Adrenal gland (tissue), 12 donors: ENCODE measurements around the gene TMEM97. TPM values are rescaled to one million over a fixed set of nuclear protein-coding genes. Genes with fewer than 3 reads are reported as not detected.
A peak's percentile ranks its signal among the peaks of the same experiment; 100 is the strongest.

Experiments
- DNase-seq, 7 donors: peaks; one replicate each; pipeline ENCODE4 v3.0.0-alpha.2; 2019 to 2020
- H3K27ac ChIP-seq, 5 donors: fragments of 200-600 bp; sonication (generic) in 4 of 5; 1 replicate in 3 of 5; 2 replicates in 2 of 5; pipeline versions ENCODE4 v1.5.1 to v1.8.0; 2016 to 2020; ENCODE audit warnings: mild to moderate bottlenecking in 1 of 5
- H3K27me3 ChIP-seq: fragments of 200-600 bp; 2 replicates; pipeline ENCODE4 v1.8.0; 2021
- H3K36me3 ChIP-seq, 2 donors: fragments of 200-600 bp; replicated peaks in 1 of 2; 1 replicate in 1 of 2; 2 replicates in 1 of 2; pipeline versions ENCODE4 v1.5.1 to v1.8.0; 2018 to 2022
- H3K4me1 ChIP-seq, 2 donors: fragments of 200-600 bp; replicated peaks in 1 of 2; 1 replicate in 1 of 2; 2 replicates in 1 of 2; pipeline versions ENCODE4 v1.5.1 to v1.8.0; 2018 to 2021
- H3K4me3 ChIP-seq, 4 donors: fragments of 200-600 bp; sonication (generic) in 3 of 4; one replicate each; pipeline ENCODE4 v1.5.1; 2016 to 2018
- H3K9me3 ChIP-seq, 3 donors: fragments of 200-600 bp; sonication (generic) in 1 of 3; replicated peaks in 1 of 3; 1 replicate in 2 of 3; 2 replicates in 1 of 3; pipeline versions ENCODE4 v1.5.1 to v1.8.0; 2016 to 2021
- POLR2A ChIP-seq, 2 donors: fragments of 450-650 bp; IDR thresholded peaks; one replicate each; pipeline ENCODE4 v1.6.1; 2017; ENCODE audit warnings: antibody characterized with exemption in 2 of 2, mild to moderate bottlenecking in 2 of 2, moderate library complexity in 1 of 2
- WGBS, 4 donors: extraction: QIAGEN DNeasy Blood & Tissue Kit in 2 of 4; methylation state at CpG; one replicate each; pipeline versions ENCODE4 v1.1.5 to v1.1.7; 2013 to 2017; 5-methylcytosine and 5-hydroxymethylcytosine counted together
- intact Hi-C, 2 donors: fragments of 100-400 bp; cut with DNase I; formaldehyde crosslinking; loops; one replicate each; pipeline versions ENCODE4 v1.14.1 to v1.15.0; 2022 to 2023
- polyA plus RNA-seq, 3 donors: library from polyadenylated mRNA; stranded (reverse); fragments of 200-250 nt in 2 of 3; fragments of 350-450 nt in 1 of 3; fragmentation: Illumina TruSeq in 1 of 3; extraction: RNeasy Lipid Tissue Mini Kit (QIAGEN cat#74804) in 1 of 3; gene quantifications; one replicate each; pipeline ENCODE4 v1.2.3, GENCODE V29; 2013 to 2014
- total RNA-seq, 9 donors: library from RNA; depleted of rRNA in 4 of 9; stranded (reverse); fragments of >200 nt in 4 of 9; fragments of 120-200 nt in 1 of 9; fragmentation: NEBNext Ultra II Directional in 1 of 9; extraction: Animal tissue kit (Norgen Biotek cat#: 25700) in 1 of 9; gene quantifications; one replicate each; pipeline versions ENCODE4 v1.1.0 to v1.2.4, GENCODE V29; 2013 to 2023
- TF ChIP-seq, protein P1 (sequence below), 6 experiments: fragments of 450-650 bp in 4 of 6; fragments of 200-600 bp in 2 of 6; sonication (generic) in 1 of 6; IDR thresholded peaks; 1 replicate in 5 of 6; 2 replicates in 1 of 6; pipeline versions ENCODE4 v1.5.1 to v1.8.0; 2016 to 2021; ENCODE audit warnings: antibody characterized with exemption in 6 of 6, mild to moderate bottlenecking in 2 of 6, moderate library complexity in 1 of 6
- donor health status: healthy with polysubstance abuse.
- donor health status: Bipolar disorder and iron deficiency.
- donor health status: DM: yes; HTN: yes; CAD: no.
- donor health status: DM: no; HTN: no; CAD: no.
- donor health status: DM: no; HTN: no; CAD: no.
- donor health status: DM: yes; HTN: yes; CAD: no.

Gene TMEM97
- total and polyA plus RNA-seq, 12 donors = 6.5 to 779 (median 33.8) TPM

DNA sequence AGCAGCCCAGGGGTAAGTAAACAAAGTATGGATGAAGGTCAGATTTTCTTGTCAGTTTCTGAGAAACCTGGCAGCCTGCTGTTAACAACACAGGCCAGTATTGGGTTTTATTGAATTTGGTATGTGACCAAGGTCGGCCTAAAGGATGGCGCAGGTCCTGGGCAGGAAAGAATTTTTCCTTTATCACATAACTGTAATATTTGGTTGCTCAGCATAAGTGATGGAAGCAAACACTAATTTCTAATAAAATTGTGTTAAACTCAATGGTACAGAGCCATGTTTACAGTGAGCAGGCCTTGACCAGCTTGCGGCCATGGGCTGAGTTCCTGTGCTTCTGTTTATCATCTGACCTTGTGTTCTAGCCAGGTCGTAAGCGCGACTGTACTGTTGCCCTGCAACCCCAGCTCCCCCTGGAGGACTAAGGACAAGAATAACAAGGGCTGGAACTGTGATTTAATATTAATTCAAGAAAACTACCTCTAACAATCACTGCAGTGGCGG lies 27.8 kb downstream of the TMEM97 start:
- intact Hi-C loops = no loop called here
- Histone ChIP-seq H3K27ac (peak overlapping the region; percentile 64 to 93 (median 80)), H3K4me3 (no peak overlapping the region), H3K9me3 (no peaks in the 10 kb centered on the region), H3K36me3 (peaks cover 0 to 88% of the 10 kb centered on the region in 2 donors), H3K4me1 (peaks cover 27 to 38% of the 10 kb centered on the region in 2 donors), H3K27me3 (no peaks in the 10 kb centered on the region)
- peak; percentile 64 to 90 (median 85) for DNase-seq
- no peak for TF ChIP-seq POLR2A (IDR thresholded peaks at IDR 0.05)
- TF ChIP-seq, protein P1, sequence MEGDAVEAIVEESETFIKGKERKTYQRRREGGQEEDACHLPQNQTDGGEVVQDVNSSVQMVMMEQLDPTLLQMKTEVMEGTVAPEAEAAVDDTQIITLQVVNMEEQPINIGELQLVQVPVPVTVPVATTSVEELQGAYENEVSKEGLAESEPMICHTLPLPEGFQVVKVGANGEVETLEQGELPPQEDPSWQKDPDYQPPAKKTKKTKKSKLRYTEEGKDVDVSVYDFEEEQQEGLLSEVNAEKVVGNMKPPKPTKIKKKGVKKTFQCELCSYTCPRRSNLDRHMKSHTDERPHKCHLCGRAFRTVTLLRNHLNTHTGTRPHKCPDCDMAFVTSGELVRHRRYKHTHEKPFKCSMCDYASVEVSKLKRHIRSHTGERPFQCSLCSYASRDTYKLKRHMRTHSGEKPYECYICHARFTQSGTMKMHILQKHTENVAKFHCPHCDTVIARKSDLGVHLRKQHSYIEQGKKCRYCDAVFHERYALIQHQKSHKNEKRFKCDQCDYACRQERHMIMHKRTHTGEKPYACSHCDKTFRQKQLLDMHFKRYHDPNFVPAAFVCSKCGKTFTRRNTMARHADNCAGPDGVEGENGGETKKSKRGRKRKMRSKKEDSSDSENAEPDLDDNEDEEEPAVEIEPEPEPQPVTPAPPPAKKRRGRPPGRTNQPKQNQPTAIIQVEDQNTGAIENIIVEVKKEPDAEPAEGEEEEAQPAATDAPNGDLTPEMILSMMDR (IDR thresholded peaks at IDR 0.05) = peak; percentile 16 to 67 (median 62)
- 28 to 40% (median 38%) methylated on average over 7 of the region's 7 CpGs for WGBS, 4 donors

DNA sequence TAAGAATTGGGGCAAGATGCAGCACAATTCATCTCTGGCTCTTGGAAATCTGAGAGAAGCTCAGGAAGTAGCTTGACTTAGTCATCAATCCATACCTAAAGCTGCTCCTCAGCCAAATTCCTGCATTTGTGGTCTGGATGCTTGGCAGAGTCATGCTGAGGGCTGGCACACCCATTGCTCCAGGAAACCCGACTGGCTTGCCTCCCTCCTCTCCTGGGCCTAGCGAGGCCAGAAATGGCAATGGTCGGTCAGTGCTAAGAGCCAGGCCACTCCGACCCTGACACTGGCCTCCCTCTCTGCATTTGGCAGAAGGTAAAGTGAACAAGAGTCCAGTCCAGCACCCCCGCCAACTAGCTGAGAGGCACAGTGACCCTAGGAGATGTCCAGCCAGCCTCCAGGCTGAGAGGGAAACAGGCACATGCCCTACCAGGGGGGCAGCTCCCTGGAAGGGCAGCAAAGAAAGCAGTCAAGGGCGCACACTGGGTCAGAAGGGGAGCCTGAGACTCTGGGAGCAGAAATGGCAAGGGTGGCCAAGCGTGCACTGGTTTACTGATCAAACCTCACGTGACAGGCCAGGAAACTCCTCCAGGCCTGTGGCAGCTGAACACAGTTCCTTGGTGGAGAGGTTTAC lies 28.4 kb downstream of the TMEM97 start:
- peaks cover 0 to 88% of the 10 kb centered on the region in 2 donors for H3K36me3 ChIP-seq
- intact Hi-C loops = no loop called here

DNA sequence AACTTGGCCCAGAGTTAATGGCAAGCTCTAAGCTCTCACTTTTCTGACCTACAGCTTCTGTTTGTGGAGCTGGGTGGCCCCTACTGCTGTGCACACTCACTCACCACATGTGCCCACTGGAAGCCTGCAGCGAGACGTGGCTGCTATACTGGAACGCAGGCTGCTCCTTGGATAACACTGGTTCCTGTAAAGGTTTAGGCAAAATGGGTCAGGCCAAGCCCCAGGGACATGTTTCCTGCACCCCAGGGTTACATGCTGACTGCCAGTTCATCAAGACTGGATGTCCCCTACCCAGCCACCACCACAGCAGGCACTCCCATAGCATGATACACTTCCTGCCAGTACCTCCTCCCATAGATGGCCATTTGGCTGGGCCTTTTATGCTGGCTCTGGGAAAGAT lies 30.0 kb downstream of the TMEM97 start:
- peak overlapping the region in 2 of 5 donors; percentile 34 to 93 for H3K27ac ChIP-seq

More for the DNA sequence above, 28.4 kb downstream of the TMEM97 start:
- Histone ChIP-seq H3K27ac (peak overlapping the region; percentile 64 to 93 (median 80)), H3K9me3 (no peaks in the 10 kb centered on the region), H3K4me3 (no peak overlapping the region), H3K4me1 (peaks cover 27 to 38% of the 10 kb centered on the region in 2 donors), H3K27me3 (no peaks in the 10 kb centered on the region)
- peak in 6 of 7 donors; percentile 41 to 67 (median 62) for DNase-seq
- 41 to 50% (median 46%) methylated on average over 5 to 8 of the region's 8 CpGs for WGBS, 4 donors
- TF ChIP-seq, protein P1 (IDR thresholded peaks at IDR 0.05) = no peak
- TF ChIP-seq POLR2A (IDR thresholded peaks at IDR 0.05) = peak in 1 of 2 donors; percentile 11

DNA sequence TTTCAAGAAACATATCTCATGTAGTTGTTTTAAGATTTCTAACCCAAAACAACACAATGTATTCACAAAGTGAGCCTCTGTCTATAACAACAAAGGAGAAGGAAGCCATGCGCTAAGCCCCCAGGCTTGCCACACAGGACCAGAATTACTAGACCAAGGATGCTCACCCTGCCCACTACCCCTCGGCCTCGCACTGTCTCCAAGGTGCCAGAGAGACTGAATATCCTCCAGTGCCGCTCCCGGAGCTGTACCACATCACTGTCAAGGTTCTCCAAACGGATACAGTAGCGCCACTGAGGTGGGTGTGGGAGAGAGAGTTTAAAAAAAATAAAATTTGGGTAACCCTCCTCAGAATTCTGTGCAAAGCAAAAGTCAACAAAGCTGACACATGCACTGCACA lies 31.3 kb downstream of the TMEM97 start:
- H3K27me3 ChIP-seq = no peaks in the 10 kb centered on the region
- no peak for TF ChIP-seq POLR2A (IDR thresholded peaks at IDR 0.05)
- TF ChIP-seq, protein P1 (IDR thresholded peaks at IDR 0.05) = no peak
- 81 to 90% (median 84%) methylated on average over 7 of the region's 7 CpGs for WGBS, 4 donors
- DNase-seq = no peak
- H3K4me1 ChIP-seq = peaks cover 24 to 35% of the 10 kb centered on the region in 2 donors
- H3K27ac ChIP-seq = no peak overlapping the region
- peaks cover 0 to 87% of the 10 kb centered on the region in 2 donors for H3K36me3 ChIP-seq
- H3K4me3 ChIP-seq = no peak overlapping the region
- intact Hi-C loops = no loop called here
- no peaks in the 10 kb centered on the region for H3K9me3 ChIP-seq

More for the DNA sequence above, 30.0 kb downstream of the TMEM97 start:
- no peak for DNase-seq
- intact Hi-C loops = no loop called here
- Histone ChIP-seq H3K4me1 (peaks cover 27 to 38% of the 10 kb centered on the region in 2 donors), H3K36me3 (peaks cover 0 to 88% of the 10 kb centered on the region in 2 donors), H3K9me3 (no peaks in the 10 kb centered on the region), H3K4me3 (no peak overlapping the region), H3K27me3 (no peaks in the 10 kb centered on the region)
- 80 to 95% (median 81%) methylated on average over 3 of the region's 3 CpGs for WGBS, 4 donors
- TF ChIP-seq POLR2A (IDR thresholded peaks at IDR 0.05) = no peak
- TF ChIP-seq, protein P1 (IDR thresholded peaks at IDR 0.05) = no peak
